SK-N-SH treated with all-trans-retinoic acid at 6 μM for 48 hours (cell line): ENCODE measurements around the gene OR3A2.

ENCODE experiments used
- ESRRG ChIP-seq: fragments of 250-450 bp; sonication (Bioruptor Pico); IDR thresholded peaks from 2 replicates; pipeline ENCODE4 v1.6.1; 2021; ENCODE audit warnings: mild to moderate bottlenecking
- OSR1 ChIP-seq: fragments of 250-450 bp; sonication (Bioruptor Pico); IDR thresholded peaks from 2 replicates; pipeline ENCODE4 v1.8.0; 2022; ENCODE audit warnings: moderate library complexity, mild to moderate bottlenecking, inconsistent platforms
- ZC3H10 ChIP-seq: fragments of 250-450 bp; sonication (Bioruptor Pico); IDR thresholded peaks from 2 replicates; pipeline ENCODE4 v1.5.1; 2021; ENCODE audit warnings: mild to moderate bottlenecking, moderate library complexity
- ZFP3 ChIP-seq: fragments of 250-450 bp; sonication (Bioruptor Pico); IDR thresholded peaks from 2 replicates; pipeline ENCODE4 v1.5.0; 2020; ENCODE audit warnings: mild to moderate bottlenecking, moderate library complexity
- ZNF565 ChIP-seq: fragments of 450-650 bp; formaldehyde crosslinking; conservative IDR thresholded peaks from 2 replicates; pipeline ENCODE4 v1.5.0; 2020; ENCODE audit warnings: low read depth, mild to moderate bottlenecking, moderate library complexity

- TF ChIP-seq ZNF565 (CRISPR knock-in tag) (no peak), OSR1 (CRISPR knock-in tag) (no peak), ZFP3 (no peak), ESRRG (CRISPR knock-in tag) (no peak), ZC3H10 (CRISPR knock-in tag) (no peak)
Measured at GRCh38 chr17:3411070-3411469, 25.0 kb upstream of the OR3A2 start, which contains the start of gene OR3A3.
